HCT116 (cell line): ENCODE measurements around the gene TTC23.

Source experiments
- CEBPB ChIP-seq: IDR thresholded peaks from 2 replicates; pipeline ENCODE4 v1.6.1; 2012; ENCODE audit warnings: low read depth
- CTCF ChIP-seq, 3 experiments: fragments of 200-600 bp in 1 of 3; sonication (generic) in 1 of 3; IDR thresholded peaks in 2 of 3; conservative IDR thresholded peaks in 1 of 3; 2 replicates each; pipeline ENCODE4 v1.5.1; 2012 to 2017; ENCODE audit warnings: low read depth in 2 of 3, low read length in 2 of 3, antibody characterized with exemption in 1 of 3, borderline replicate concordance in 1 of 3, control low read depth in 1 of 3, mild to moderate bottlenecking in 1 of 3, mixed read lengths in 1 of 3, mixed run types in 1 of 3, moderate library complexity in 1 of 3; ENCODE audit not compliant: insufficient read depth in 1 of 3
- ELF1 ChIP-seq: IDR thresholded peaks from 2 replicates; pipeline ENCODE4 v1.6.1; 2012; ENCODE audit warnings: low read depth, borderline replicate concordance
- EZH2 ChIP-seq: fragments of 200-600 bp; sonication (generic); IDR thresholded peaks from 2 replicates; pipeline ENCODE4 v1.6.1; 2017; ENCODE audit warnings: antibody characterized with exemption, mixed run types
- EZH2phosphoT487 ChIP-seq: fragments of 200-600 bp; IDR thresholded peaks from 2 replicates; pipeline ENCODE4 v1.6.1; 2018; ENCODE audit warnings: antibody characterized with exemption, borderline replicate concordance
- MAX ChIP-seq: IDR thresholded peaks from 2 replicates; pipeline ENCODE4 v1.6.1; 2012
- POLR2A ChIP-seq: IDR thresholded peaks from 2 replicates; pipeline ENCODE4 v1.7.0; 2011; ENCODE audit warnings: borderline replicate concordance; ENCODE audit not compliant: insufficient read depth, insufficient read length; ENCODE audit errors: extremely low read depth
- POLR2AphosphoS5 ChIP-seq: IDR thresholded peaks from 2 replicates; pipeline ENCODE4 v1.6.1; 2011; ENCODE audit warnings: mild to moderate bottlenecking, low read depth, low read length, moderate library complexity
- REST ChIP-seq: IDR thresholded peaks from 2 replicates; pipeline ENCODE4 v1.6.1; 2012; ENCODE audit warnings: low read depth
- SIN3A ChIP-seq: IDR thresholded peaks from 2 replicates; pipeline ENCODE4 v1.6.1; 2012; ENCODE audit warnings: low read depth
- SP1 ChIP-seq: IDR thresholded peaks from 2 replicates; pipeline ENCODE4 v1.6.1; 2012; ENCODE audit warnings: low read depth
- ZBTB33 ChIP-seq: IDR thresholded peaks from 2 replicates; pipeline ENCODE4 v1.6.1; 2011; ENCODE audit warnings: mild to moderate bottlenecking, low read length, moderate library complexity; ENCODE audit not compliant: insufficient replicate concordance; ENCODE audit errors: extremely low read depth
- ZNF274 ChIP-seq: fragments of 200-500 bp; sonication (Bioruptor generic); IDR thresholded peaks from 2 replicates; pipeline ENCODE4 v1.6.1; 2014; ENCODE audit warnings: mild to moderate bottlenecking, low read depth, low read length, inconsistent platforms

- TF ChIP-seq CTCF (IDR thresholded peaks at IDR 0.05 in 2 of 3, conservative IDR thresholded peaks at IDR 0.05 in 1 of 3; ENCODE audit: borderline replicate concordance in 1 of 3, insufficient read depth in 1 of 3, low read depth in 2 of 3, low read length in 2 of 3) (no peak), SIN3A (no peak), ZNF274 (no peak), ZBTB33 (no peak), EZH2 (no peak), CEBPB (no peak), ELF1 (no peak), POLR2AphosphoS5 (no peak), REST (no peak), EZH2phosphoT487 (no peak), POLR2A (no peak), SP1 (no peak), MAX (no peak)
Observed at GRCh38 chr15:99096173-99096893, 153.0 kb downstream of the TTC23 start.
